ENCODE data around the gene EFNA1. TPM values are rescaled to one million over a fixed set of nuclear protein-coding genes. Genes with fewer than 3 reads are reported as not detected.
A peak's percentile ranks its signal among the peaks of the same experiment; 100 is the strongest.

EFNA1 gene
- total and polyA plus RNA-seq, 2 of the 13 experiments (the other 11 are each of a cell fraction or from before 2014, with no cell fraction given): 81.8 to 874 TPM

DNA sequence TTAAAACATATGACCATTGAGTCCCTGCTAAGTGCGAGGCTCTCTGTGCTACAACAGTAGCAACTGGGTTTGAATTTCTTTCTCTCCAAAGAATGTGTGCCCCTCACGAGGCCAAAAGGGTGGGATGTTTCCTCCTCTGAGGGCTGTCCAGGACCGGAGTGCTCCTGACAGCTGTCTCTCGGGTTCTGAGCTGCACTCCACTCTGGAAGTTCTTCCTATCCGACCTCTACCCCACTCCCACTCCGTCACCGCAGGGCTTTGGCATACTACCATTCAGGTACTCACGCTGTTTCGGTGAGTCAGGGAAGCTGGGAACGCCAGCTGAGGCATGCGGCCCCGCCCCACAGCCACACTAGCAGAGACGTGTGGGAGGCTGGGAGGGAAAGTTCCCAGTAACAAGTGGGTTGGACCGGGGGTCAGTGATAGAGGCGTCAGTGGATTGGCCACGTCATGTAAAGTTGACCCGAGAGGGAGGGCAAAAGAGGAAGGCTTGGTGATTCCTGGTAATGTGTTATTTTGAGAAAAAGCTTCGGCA, 7.3 kb downstream of the EFNA1 start (continued):
- TF ChIP-seq, protein P1, sequence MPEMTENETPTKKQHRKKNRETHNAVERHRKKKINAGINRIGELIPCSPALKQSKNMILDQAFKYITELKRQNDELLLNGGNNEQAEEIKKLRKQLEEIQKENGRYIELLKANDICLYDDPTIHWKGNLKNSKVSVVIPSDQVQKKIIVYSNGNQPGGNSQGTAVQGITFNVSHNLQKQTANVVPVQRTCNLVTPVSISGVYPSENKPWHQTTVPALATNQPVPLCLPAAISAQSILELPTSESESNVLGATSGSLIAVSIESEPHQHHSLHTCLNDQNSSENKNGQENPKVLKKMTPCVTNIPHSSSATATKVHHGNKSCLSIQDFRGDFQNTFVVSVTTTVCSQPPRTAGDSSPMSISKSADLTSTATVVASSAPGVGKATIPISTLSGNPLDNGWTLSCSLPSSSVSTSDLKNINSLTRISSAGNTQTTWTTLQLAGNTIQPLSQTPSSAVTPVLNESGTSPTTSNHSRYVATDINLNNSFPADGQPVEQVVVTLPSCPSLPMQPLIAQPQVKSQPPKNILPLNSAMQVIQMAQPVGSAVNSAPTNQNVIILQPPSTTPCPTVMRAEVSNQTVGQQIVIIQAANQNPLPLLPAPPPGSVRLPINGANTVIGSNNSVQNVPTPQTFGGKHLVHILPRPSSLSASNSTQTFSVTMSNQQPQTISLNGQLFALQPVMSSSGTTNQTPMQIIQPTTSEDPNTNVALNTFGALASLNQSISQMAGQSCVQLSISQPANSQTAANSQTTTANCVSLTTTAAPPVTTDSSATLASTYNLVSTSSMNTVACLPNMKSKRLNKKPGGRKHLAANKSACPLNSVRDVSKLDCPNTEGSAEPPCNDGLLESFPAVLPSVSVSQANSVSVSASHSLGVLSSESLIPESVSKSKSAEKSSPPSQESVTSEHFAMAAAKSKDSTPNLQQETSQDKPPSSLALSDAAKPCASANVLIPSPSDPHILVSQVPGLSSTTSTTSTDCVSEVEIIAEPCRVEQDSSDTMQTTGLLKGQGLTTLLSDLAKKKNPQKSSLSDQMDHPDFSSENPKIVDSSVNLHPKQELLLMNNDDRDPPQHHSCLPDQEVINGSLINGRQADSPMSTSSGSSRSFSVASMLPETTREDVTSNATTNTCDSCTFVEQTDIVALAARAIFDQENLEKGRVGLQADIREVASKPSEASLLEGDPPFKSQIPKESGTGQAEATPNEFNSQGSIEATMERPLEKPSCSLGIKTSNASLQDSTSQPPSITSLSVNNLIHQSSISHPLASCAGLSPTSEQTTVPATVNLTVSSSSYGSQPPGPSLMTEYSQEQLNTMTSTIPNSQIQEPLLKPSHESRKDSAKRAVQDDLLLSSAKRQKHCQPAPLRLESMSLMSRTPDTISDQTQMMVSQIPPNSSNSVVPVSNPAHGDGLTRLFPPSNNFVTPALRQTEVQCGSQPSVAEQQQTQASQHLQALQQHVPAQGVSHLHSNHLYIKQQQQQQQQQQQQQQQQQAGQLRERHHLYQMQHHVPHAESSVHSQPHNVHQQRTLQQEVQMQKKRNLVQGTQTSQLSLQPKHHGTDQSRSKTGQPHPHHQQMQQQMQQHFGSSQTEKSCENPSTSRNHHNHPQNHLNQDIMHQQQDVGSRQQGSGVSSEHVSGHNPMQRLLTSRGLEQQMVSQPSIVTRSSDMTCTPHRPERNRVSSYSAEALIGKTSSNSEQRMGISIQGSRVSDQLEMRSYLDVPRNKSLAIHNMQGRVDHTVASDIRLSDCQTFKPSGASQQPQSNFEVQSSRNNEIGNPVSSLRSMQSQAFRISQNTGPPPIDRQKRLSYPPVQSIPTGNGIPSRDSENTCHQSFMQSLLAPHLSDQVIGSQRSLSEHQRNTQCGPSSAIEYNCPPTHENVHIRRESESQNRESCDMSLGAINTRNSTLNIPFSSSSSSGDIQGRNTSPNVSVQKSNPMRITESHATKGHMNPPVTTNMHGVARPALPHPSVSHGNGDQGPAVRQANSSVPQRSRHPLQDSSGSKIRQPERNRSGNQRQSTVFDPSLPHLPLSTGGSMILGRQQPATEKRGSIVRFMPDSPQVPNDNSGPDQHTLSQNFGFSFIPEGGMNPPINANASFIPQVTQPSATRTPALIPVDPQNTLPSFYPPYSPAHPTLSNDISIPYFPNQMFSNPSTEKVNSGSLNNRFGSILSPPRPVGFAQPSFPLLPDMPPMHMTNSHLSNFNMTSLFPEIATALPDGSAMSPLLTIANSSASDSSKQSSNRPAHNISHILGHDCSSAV (CRISPR knock-in tag; IDR thresholded peaks at IDR 0.05; ENCODE audit: borderline replicate concordance): no peak
- no peak; the same call in 1 of the 2 replicates for TF ChIP-seq POGZ (CRISPR knock-in tag; IDR thresholded peaks at IDR 0.05)
- no peak for TF ChIP-seq IRF1 (CRISPR knock-in tag; IDR thresholded peaks at IDR 0.05; ENCODE audit: low read depth)
- TF ChIP-seq ZNF12 (CRISPR knock-in tag; IDR thresholded peaks at IDR 0.05): no peak
- TF ChIP-seq, protein P2, sequence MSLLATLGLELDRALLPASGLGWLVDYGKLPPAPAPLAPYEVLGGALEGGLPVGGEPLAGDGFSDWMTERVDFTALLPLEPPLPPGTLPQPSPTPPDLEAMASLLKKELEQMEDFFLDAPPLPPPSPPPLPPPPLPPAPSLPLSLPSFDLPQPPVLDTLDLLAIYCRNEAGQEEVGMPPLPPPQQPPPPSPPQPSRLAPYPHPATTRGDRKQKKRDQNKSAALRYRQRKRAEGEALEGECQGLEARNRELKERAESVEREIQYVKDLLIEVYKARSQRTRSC (CRISPR knock-in tag; IDR thresholded peaks at IDR 0.05; ENCODE audit: low read depth): no peak
- TF ChIP-seq AGO1 (IDR thresholded peaks at IDR 0.05; ENCODE audit: low read depth, low read length, poor library complexity, severe bottlenecking): no peak
- no peak for TF ChIP-seq HDAC6 (IDR thresholded peaks at IDR 0.05; ENCODE audit: low read depth, low read length)
- TF ChIP-seq ZNF468 (CRISPR knock-in tag; IDR thresholded peaks at IDR 0.05): no peak
- no peak for TF ChIP-seq NCOA2 (CRISPR knock-in tag; IDR thresholded peaks at IDR 0.05)
- TF ChIP-seq ATRX (CRISPR knock-in tag; IDR thresholded peaks at IDR 0.05; ENCODE audit: borderline replicate concordance): no peak
- no peak for TF ChIP-seq PLRG1 (conservative IDR thresholded peaks at IDR 0.05)
- TF ChIP-seq ZMYM4 (CRISPR knock-in tag; IDR thresholded peaks at IDR 0.05): no peak
- no peak for TF ChIP-seq ZNF382 (CRISPR knock-in tag; IDR thresholded peaks at IDR 0.05; ENCODE audit: borderline replicate concordance)
- TF ChIP-seq, protein P3, sequence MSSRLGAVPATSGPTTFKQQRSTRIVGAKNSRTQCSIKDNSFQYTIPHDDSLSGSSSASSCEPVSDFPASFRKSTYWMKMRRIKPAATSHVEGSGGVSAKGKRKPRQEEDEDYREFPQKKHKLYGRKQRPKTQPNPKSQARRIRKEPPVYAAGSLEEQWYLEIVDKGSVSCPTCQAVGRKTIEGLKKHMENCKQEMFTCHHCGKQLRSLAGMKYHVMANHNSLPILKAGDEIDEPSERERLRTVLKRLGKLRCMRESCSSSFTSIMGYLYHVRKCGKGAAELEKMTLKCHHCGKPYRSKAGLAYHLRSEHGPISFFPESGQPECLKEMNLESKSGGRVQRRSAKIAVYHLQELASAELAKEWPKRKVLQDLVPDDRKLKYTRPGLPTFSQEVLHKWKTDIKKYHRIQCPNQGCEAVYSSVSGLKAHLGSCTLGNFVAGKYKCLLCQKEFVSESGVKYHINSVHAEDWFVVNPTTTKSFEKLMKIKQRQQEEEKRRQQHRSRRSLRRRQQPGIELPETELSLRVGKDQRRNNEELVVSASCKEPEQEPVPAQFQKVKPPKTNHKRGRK (CRISPR knock-in tag; IDR thresholded peaks at IDR 0.05): no peak
- TF ChIP-seq ZNF350 (CRISPR knock-in tag; IDR thresholded peaks at IDR 0.05; ENCODE audit: borderline replicate concordance, low read depth): no peak; the same call in 1 of the 2 replicates
- TF ChIP-seq ZC3H4 (CRISPR knock-in tag; IDR thresholded peaks at IDR 0.05; ENCODE audit: borderline replicate concordance): peak; percentile 84; the same call in 1 of the 2 replicates

Data from HepG2 (cell line).